ENCODE results near the gene MED9.

The MED9 gene

DNA sequence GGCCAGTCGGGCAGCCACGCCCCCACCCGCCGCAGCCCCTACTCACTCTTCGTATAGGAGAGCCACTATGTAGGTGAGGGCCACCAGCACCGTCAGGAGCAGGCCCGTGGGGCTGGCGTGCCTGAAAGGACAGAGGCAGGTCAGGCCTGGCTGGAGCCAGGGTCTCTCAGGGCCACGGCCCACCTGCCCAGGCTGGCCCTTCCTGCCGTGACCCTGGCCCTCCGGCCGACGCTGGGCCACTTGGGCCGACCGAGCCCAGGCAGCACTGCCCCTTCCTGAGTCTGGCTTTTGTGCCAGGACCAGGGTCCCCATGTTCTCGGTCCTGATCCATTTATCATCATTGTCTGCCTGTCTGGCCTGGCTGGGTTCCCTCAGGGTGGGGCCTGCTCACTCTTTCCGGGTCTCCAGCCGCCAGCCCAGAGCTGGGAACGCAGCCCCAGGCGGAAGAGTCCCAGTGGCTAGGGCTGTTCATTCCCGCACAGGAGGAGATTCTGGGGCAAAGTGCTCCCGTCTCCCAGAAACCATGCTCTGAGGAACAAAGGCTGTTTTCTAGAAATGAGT lies 29.5 kb downstream of the MED9 start:
- no peak for DNase-seq

DNA sequence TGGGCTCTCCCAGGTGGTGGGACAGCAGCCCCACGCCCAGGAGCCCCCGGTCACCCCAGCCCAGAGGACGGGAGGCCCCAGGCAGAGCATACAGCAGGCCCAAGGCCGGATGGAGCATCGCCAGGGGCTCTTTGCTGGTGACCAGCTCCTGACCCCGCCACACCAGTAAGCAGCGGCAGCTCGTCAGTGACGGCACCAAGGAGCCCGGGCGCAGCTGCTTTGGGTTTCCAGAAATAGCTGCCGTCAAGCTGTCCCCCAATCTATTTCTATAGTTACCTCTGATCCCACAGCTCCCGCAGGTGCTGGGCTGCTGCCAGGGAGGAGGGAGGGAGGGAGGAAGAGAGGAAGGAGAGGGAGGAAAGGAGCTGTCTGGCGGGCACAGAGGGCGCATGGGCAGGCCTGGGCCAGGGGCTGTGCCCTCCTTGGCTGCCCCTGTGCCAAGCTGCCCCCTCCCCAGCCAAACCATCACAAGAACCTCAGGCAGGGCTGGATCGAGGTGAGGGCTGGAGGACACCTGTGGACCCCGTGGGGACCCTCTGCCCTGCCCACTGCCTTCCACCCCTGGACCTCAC lies 30.2 kb downstream of the MED9 start:
- DNase-seq = no peak

DNA sequence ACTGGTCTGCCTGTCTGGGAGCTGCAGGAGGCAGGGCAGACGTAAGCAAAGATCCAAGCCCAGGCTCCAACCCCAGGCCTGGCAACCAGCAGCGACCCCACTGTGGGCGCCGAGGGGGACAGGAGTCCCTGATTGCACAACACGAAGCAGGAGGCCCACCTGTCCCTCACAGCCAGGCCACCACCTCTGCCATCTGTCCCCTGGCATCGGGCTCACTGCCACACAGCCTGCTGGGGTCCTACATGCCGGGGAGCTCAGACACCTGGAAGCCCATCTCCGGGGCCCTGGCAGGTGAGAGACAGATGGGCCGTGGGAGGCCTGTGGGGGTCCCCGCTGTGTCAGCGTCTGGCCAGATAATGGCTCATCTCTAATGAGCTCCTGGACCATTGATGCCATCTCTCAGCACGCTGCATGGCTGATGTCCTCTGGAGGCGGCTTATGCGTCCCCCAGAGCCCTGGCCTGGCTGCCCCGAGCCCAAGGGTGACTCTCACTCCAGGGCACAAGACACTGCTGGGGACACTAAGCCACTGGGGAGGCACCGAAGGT lies 30.7 kb downstream of the MED9 start:
- DNase-seq = no peak

DNA sequence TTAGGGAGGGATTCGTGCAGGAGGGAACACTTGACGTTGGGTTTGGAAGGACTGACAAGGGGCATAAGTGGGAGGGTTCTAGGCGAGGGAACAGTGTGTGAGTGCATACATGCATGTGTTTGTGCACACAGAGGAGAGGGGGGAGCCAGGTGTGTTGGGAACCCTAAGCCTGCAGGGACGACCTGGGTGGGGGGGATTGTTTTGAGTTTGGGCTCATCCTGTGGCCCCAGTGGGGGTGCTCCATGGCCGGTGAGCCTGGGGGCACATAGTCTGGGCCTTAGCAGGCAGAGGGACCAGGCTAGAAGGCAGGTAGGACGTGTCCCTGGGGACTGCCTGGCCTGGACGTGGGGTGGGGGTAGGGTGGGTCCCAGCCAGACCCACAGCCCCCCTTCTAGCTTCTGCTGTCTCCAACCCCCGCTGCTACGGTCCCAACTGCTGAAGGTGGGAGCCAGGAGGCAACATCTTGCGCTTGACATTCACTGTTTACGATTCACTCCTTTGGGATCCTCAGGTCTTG lies 31.3 kb downstream of the MED9 start:
- DNase-seq = no peak

DNA sequence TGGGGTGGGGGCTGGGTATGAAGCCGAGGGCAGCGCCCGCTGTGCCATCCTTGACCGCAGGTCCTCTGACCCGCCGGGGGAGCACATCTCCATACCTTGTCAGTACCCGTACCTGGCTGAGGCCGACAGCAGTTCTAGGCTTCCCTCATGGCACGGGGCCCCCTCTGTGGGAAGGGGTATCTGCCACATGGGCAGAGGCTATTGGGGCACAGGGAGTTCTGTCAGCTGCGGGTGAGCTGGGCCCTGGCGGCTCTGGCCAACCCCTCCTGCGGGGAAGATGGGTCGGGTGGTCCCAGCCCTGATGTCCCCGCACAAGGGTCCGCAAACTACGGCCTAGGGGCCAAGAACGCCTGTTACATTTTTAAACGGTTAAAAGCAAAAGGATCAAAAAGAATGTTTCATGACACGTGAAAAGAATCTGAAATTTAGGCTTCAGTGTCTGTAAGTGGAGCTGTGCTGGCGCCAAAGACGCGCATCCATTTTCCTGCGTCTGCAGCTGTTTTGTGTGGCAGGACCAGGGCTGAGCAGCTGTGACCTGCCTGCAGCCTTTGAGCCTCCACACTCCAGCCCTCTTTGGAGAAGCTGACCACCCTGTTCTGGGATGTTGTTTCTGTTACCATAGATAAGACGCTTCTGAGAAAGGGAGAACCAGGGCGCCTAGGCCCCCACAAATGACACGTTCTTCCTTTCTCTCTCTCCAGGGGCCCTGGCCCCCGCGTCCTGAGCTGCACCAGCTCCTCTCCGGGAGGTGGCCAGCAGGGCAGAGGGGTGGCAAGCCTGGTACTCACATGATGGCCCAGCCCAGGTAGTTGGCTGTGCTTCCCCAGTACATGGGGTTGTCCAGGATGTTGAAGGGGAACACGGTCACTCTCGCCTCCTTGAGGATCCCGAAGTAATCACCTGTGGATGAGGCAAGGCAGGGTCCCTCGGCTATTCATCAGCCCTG lies 32.1 kb downstream of the MED9 start:
- DNase-seq = no peak

DNA sequence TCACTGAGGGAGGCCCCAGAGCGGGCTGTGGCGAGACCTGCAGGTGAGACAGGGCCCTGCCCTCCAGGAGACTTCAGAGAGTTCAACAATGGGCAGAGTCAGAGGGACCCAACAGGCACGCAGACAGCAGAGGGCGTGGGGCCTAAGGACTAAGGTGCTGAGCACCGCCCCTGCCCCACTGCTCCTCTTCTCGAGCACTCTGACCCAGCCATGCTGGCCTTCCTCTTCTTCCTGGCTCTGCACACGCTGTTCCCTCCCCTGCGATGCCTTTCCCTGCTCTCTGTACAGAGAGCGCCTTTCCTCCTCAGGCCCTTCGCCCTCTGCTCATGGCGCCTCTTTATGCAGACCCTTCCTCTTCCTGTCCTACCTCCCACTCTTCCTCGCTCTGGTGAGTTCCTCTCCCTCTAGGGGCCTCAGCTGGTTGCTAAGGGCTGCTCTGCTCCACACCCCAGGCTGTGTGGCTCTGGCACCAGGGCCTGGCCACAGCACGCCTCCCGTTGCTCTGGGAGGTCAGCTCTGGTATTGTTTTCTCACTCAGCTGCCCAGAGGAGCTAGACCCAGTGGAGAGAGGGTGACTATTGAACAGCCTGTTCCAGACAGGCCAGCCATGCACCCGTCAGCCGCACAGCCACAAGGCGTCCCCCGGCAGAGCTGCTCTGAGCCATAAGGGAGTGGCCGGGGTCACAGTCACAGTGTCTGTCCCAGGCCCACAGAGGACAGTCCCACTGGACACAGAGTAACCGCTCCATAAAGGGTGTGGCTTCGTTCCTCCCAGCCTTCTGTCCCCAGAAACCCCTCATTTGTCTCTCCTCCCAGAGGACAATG lies 33.0 kb downstream of the MED9 start:
- no peak for DNase-seq

DNA sequence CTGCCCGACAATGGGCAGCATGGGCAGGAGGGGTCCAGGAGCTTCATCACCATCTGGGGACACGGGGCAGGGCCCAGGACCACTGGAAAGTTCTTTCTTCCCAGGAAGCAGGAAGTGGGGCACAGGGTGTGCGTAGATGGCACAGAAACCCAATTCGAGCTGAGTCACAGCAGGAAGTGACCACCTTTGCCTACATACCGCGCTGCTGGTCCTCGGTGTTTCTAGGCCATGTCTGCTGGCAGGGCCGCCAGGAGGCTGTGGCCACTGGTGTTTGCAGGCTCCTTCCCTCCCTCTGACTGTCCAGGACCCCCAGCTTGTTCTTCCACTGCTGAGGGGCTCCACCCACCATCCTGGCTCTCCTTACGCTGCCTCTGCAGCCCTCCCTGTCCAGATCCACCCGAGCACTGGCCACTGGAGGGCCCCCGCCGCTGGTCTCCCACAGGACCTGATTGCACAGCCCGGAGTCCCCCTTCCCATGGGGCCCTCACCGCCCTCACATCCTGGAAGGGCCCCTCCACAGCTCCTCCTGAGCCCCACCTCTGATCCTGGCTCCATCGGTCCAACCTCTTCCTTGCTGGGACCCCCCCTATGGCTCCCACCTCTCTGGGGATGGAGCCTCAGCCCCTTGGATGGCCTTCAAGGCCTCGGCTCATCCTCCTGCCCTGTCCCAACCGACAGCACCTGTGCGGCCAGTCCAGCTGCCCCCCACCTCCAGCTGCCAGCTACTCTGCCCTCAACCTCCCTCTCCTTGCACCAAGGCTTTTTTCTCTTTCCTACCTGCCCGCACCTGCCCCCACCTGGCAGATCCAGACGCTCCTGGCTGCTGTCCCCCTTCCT lies 33.9 kb downstream of the MED9 start:
- DNase-seq = no peak

DNA sequence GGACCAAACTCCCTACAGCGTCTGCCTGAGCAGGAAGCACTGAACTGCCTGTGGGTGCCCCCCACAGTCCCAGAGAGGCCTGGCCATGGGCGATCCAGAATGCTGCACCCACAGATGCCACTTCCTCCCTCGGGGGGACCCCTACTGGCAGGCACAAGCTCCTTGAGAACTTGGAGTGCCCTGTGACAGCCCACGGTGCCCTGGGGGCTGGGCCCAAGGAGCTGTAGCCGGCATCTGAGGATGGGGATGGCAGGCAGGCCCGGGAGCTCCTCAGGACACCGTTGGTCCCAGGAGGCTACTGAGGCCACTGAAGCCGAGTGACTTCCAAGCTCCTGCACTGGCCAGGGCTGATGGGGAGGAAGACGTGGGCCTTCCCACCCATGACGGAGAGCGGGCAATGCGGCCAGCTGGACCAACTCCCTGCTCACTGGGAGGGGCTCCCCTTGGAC lies 34.5 kb downstream of the MED9 start:
- no peak for DNase-seq

DNA sequence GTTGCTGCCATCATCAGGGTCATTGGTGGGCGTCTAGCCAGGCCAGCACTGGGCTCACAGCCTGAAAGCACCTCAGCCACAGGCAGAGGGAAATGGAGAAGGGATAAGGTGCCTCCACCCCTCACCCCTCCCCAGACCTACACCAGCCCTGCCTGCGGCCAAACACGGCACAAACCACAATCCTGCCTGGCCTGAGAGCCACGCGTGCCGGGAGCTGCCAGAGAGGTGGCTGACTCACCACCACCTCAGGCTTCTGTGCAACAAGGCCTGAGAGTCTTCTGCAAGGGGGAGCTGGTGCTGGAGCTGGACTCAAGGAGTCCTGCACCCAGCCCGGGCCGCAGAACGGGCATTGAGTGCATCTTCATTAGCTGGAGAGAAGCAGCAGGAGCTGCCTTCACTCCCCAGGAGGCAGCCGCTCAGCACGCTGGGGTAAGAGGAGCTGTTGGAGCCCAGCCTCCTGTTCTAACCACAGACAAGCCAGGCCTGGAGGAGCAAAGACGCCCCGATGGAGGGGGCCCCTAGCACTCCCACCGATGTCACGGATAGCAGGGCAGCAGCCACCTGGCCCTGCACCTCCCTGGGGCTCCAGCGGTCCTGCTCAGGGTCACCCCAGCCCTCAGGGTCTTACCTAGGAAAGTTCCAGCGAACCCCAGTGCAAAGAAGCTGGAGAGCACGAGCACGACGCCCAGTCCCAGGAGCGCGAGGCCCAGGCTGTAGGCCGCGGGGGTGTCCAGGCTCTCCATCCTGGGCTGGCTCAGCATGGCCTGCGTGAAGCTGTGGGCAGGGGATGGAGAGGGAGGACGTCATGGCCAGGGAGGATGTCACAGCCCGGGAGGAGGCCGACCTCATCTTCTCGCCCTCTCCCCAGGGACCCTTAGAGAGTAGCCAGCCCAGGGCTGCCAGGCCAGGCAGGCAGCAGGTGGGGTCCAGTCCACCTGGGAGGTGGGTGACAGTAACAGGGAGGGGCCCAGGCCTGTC lies 35.4 kb downstream of the MED9 start:
- DNase-seq = no peak

DNA sequence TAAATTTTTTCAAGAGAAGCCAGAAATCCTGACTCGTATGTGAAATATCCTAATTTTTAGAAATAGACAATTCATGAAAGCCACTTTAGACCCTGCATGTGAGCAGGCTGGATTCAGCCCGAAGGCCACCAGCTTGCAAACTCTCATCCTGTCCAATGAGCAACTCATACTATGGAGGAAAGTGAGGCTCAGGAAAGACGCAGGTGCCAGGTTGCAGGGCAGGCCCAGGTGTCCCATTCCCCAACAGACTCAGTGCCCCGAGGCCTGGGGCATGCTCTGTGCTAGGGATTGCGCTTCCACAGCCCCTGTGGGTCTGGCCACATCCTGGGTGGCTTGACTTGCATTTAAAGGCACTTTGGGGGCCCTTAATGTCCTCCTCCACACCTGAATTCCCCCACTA lies 36.1 kb downstream of the MED9 start:
- DNase-seq = no peak

DNA sequence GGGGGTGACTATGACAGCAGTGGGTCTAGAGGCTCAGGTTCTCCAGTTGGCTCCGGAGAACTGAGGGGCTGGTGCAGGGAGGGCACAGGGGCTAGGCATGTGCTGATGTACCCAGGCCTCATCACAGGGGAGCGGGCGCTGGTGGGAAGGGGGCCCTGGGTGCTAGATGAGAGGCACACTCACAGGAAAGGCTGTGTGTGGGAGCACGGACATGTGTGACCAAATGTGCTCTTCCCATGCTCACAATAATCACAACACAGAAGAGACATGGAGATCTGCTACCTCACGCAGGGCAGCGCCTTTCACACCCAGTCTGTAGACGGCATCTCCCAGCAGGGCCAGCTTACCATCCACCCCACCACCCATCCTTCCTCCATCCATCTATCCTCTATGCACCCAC lies 36.8 kb downstream of the MED9 start:
- no peak for DNase-seq

DNA sequence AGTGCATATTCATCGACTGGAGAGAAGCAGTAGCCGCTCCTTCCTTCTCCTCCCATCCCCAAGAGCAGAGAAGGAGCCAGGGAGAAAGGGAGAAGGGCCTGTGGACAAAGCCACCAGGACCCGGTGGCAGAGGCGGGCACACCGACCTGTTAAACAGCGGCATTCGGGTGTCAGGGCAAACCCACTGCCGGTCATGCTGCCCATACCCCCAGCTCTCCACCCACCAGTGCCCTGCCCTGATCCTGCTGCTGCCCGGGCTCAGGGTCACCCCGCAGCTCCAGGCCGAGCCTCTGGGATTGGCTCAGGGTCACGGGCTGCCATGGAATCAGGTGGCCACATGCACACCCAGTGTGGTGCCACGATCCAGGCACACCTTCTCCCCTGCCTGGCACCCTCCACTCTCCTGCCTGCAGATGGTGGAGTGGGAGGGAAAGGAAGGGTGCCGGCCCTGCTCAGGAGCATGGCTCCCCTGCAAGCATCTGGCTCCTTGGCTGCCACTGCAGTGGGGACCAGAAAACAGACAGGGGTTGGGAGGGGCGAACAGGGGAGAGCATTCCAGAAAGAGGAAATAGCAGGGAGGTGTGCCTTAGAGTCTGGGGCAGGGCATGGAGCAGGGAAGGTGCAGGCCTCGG lies 37.7 kb downstream of the MED9 start:
- DNase-seq = no peak

DNA sequence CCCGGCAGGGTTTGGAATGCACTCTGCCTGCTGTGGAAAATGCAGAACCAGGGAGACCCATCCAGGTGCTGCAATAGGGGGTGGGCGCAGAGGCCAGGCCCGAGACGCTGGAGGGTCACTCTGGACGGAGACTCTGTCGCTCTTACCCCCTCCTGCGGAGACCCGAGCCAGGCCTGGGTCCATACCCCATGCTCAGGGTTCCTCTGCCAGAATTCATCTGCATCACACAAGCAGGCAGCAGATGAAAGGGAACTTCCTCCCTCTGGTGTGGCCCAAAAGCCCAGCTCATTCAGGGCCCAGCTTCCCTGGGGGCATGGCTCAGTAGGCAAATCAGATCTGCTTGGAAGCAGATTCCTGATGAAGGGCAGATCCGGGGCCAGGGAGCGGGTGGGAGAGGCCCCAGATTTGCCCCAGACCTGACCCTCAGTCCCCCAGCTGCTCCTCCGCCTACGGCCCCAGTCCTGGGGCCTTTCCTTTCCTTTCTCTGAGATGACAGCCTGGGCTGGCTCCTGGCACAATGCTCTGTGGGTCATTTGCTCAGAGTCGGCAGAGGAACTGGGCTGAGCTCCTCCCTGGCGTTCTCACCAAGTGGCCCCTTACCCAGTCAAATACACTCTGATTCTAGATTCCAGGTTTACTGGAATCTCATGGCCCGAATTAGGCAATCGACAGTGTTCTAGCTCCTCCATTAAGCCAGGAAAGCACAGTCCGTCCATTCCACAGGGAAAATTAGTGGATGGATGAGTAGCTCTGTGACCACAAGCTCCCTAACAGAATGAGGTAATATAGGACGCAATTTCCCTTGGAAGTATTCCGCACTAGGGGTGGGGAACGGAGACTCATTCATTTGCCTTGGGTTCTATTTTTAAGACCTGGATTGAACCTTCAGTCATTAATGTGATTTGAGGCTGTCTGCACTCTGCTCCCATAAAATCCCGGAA lies 38.5 kb downstream of the MED9 start:
- DNase-seq = no peak

DNA sequence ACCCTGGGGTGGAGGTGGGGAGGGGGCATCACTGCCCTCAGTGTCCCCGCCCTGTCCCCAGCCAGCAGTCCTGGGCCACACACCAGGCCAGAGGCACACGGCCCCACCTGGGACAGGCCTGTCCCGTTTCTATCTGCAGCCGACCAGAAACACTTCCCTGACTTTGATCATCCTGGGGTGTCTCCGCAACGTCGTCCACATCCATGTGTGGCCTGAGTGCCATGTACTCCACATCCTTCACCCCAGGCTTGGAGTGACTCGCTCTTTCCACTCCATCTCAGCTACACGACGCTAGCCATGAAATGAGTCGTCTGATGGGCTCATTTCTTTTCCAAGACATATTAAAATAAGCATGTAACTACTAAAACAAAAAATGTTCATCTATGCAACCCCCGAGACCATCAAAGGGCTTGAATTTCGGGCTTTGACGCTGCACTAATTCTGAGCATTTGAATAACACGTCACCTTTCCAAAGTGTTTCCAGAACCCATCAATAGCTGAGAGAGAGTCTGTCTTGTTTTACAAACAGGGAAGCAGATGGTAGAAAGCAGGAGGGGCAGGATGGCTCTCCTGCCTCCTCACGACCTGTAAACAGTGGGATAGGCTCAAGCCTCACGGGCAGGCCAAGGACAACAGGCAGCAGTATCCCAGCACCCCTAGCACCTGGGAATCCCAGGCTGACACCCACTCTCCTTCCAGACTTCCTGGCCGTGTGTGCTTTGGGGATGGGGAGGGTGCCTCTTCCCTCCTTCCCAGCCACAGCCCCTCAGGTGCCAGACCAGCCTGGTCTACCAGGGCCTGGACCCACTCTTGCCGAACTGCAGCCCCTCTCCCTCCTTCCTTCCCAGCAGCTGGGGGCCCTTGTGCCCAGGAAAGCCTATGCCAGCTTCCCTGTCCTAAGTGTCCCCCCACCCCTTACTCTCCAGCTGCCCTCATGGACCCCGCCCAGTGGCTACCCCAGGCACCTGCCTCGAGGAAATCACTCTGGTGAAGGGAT lies 39.4 kb downstream of the MED9 start:
- DNase-seq = no peak

DNA sequence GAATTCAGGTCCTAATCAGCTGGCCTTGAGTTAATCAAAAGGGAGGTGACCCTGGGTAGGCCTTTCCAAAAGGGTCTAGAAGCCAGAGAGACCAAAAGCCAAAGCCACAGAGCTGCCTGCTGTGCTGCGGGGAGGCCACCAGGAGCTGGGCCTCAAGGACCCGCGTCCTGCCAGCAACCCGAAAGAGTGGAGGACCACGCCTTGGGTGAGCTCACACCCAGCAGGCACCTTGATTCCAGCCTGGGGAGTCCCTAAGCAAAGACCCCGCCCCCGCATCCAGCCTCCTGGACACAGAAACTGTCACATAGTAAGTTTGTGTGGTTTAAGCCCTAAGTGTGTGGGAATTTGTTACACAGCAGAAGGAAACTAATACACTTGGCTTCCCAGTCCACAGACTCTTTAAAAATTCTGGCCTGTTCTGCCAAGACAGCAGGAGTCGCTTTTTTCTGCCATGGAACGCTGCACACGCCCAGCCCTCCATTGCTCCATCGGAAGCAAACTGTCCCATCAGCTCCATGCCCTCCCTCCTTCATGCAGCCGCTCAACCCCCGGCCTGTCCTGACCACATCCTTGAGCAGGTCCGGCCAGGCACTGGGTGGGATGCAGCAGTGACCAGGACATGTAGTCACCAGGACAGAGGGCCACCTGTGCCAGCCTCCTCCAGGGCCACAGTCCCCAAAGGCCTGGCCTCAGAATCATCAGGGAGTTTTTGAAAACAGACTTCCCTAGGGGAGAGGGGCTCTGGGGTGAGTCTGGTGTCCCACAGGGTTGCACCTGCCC lies 40.3 kb downstream of the MED9 start:
- DNase-seq = no peak

DNA sequence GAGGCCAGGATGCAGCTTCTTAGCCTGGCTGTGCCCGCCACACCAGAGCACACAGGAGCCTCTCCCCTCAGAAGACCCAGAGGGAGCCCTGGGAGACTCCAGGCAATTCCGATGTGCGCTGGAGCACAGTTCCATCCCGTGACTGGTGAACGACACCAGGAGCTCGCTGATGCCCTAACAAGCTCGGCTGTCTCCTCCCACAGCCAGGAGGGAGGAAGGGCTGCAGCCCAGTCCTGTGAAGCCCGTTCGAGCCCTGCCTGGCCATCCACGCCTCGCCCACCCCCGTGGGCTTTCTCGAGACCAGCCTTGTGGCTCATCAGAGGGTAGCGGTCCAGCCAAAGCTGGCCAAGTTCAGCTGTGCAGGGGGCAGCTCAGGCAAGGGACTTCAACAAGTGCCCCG lies 41.2 kb downstream of the MED9 start:
- no peak for DNase-seq

DNA sequence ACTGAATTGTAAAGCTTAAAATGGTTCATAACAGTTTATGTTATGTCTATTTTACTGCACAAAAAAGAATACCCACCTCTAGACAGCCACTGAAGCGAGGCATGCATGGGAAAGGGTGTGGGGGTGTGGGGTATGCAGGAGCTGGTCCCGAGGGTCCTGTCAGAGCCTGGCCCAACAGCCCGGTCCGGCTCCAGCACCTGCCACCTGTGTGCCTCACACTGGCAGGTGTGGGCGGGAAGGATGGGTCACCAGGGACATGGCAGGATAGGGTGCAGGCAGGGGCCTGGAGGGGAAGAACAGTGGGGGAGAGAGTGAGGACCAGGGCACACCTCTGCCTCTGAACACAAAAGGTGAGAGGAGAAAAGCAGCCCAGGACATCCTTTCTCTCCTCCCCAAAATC lies 42.2 kb downstream of the MED9 start:
- no peak for DNase-seq

Data from SIG-M5 (cell line).